Mesendoderm (in vitro differentiated cells): Measurements from ENCODE around the gene SHROOM4.

Experiments
- DNase-seq: peaks from one replicate; pipeline ENCODE4 v3.0.0; 2013
- H2AK5ac ChIP-seq: 2 replicates; pipeline ENCODE4 v1.6.1; 2013; ENCODE audit warnings: low read length, inconsistent platforms
- H2BK120ac ChIP-seq: 2 replicates; pipeline ENCODE4 v1.6.1; 2013; ENCODE audit warnings: low read depth, mild to moderate bottlenecking, low read length, moderate library complexity, mixed read lengths
- H2BK15ac ChIP-seq: replicated peaks from 2 replicates; pipeline ENCODE4 v1.6.1; 2013; ENCODE audit warnings: low read depth, mild to moderate bottlenecking, moderate library complexity
- H2BK5ac ChIP-seq: 2 replicates; pipeline ENCODE4 v1.6.1; 2013; ENCODE audit warnings: low read length, inconsistent platforms
- H3K18ac ChIP-seq: 2 replicates; pipeline ENCODE4 v1.6.1; 2013; ENCODE audit warnings: mild to moderate bottlenecking, low read length, mixed read lengths
- H3K23ac ChIP-seq: one replicate; pipeline ENCODE4 v1.6.1; 2013; ENCODE audit warnings: low read length
- H3K27ac ChIP-seq: 2 replicates; pipeline ENCODE4 v1.5.1; 2013; ENCODE audit warnings: low read depth, mild to moderate bottlenecking, inconsistent platforms, low read length, moderate library complexity
- H3K27me3 ChIP-seq: 2 replicates; pipeline ENCODE4 v1.6.1; 2013; ENCODE audit warnings: low read length, control low read depth, mild to moderate bottlenecking, inconsistent platforms; ENCODE audit not compliant: insufficient read depth, poor library complexity
- H3K36me3 ChIP-seq: 2 replicates; pipeline ENCODE4 v1.6.1; 2013; ENCODE audit warnings: low read length, inconsistent platforms; ENCODE audit not compliant: control insufficient read depth, insufficient read depth
- H3K4ac ChIP-seq: one replicate; pipeline ENCODE4 v1.6.1; 2013; ENCODE audit warnings: low read depth, mild to moderate bottlenecking, low read length, moderate library complexity
- H3K4me1 ChIP-seq: 2 replicates; pipeline ENCODE4 v1.6.1; 2013; ENCODE audit warnings: low read depth, low read length, inconsistent platforms; ENCODE audit not compliant: control insufficient read depth
- H3K4me2 ChIP-seq: 2 replicates; pipeline ENCODE4 v1.6.1; 2013; ENCODE audit warnings: low read length
- H3K4me3 ChIP-seq: 2 replicates; pipeline ENCODE4 v1.5.1; 2013; ENCODE audit warnings: mild to moderate bottlenecking, low read length
- H3K56ac ChIP-seq: one replicate; pipeline ENCODE4 v1.6.1; 2013; ENCODE audit warnings: low read length
- H3K79me1 ChIP-seq: 2 replicates; pipeline ENCODE4 v1.6.1; 2013; ENCODE audit warnings: low read length, inconsistent platforms
- H3K79me2 ChIP-seq: 2 replicates; pipeline ENCODE4 v1.6.1; 2013; ENCODE audit warnings: mild to moderate bottlenecking, low read length; ENCODE audit not compliant: control insufficient read depth, insufficient read depth
- H3K9ac ChIP-seq: 2 replicates; pipeline ENCODE4 v1.6.1; 2013; ENCODE audit warnings: low read length, inconsistent platforms
- H4K5ac ChIP-seq: one replicate; pipeline ENCODE4 v1.6.1; 2013; ENCODE audit warnings: low read length
- H4K8ac ChIP-seq: one replicate; pipeline ENCODE4 v1.6.1; 2013; ENCODE audit warnings: low read depth, mild to moderate bottlenecking, control low read depth, low read length, moderate library complexity
- WGBS: extraction: QIAGEN DNeasy Blood & Tissue Kit; methylation state at CpG from one replicate; pipeline ENCODE4 v1.1.7; 2013; ENCODE audit warnings: low lambda C conversion rate, missing lambda C conversion rate; ENCODE audit not compliant: insufficient coverage; ENCODE audit errors: extremely low coverage; 5-methylcytosine and 5-hydroxymethylcytosine counted together

SHROOM4 gene

DNA sequence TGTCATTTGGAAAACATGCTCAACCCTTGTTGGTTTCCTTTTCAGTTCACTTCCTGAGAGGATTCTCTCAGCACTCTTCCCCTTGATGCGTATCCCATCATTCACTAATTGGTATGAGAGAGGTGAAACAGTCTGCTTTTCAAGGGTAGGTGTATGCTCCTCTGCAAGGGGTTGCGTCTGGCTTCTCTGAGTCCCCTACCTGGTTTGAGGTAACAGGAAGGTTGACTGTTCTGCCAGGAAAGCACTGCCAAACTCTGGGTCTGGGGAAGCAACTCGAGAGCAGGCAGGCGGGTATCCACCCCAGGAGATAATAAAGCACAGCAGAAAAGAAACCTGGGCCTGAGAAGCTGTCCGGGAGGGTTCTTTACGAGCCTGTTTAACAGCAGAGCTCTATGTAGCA, 101.2 kb downstream of the SHROOM4 start:
- Histone ChIP-seq H2BK15ac (no peak overlapping the region), H3K79me2 (no peaks in the 10 kb centered on the region), H3K36me3 (no peaks in the 10 kb centered on the region), H3K23ac (no peak overlapping the region), H2BK120ac (no peak overlapping the region), H4K8ac (no peak overlapping the region), H3K9ac (no peak overlapping the region), H3K4me3 (no peak overlapping the region), H3K79me1 (no peaks in the 10 kb centered on the region), H3K27me3 (no peaks in the 10 kb centered on the region), H3K4ac (no peak overlapping the region), H3K56ac (no peak overlapping the region), H4K5ac (no peak overlapping the region), H3K4me1 (peaks cover 2% of the 10 kb centered on the region), H3K4me2 (no peak overlapping the region), H3K18ac (no peak overlapping the region), H2AK5ac (no peak overlapping the region), H3K27ac (no peak overlapping the region), H2BK5ac (no peak overlapping the region)
- no CpG with 5 or more reads among the region's 6 CpGs for WGBS
- DNase-seq = no peak

DNA sequence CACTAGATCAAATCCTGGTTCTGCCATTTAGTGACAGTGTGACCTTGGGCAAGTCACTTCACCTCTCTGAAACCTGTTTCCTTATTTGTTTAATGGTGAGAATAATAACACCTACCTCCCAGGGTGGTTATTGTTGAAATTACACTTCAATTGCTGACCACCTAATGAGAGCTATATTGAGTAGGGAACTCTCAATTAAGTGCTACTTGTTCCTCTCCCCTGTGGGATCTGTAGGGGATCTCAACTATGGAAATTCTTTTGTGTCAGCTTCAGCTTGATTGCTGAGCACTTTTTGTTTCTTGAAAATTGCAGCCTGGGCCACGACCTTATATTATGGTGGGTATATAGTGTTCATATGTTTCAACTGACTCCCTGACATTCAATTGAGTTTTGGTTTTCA, 102.1 kb downstream of the SHROOM4 start:
- no peak for DNase-seq
- no peak overlapping the region for H4K8ac ChIP-seq
- no peak overlapping the region for H2BK15ac ChIP-seq
- no peaks in the 10 kb centered on the region for H3K27me3 ChIP-seq
- H3K56ac ChIP-seq = no peak overlapping the region
- H3K36me3 ChIP-seq = no peaks in the 10 kb centered on the region
- H3K79me1 ChIP-seq = no peaks in the 10 kb centered on the region
- no peak overlapping the region for H3K4me3 ChIP-seq
- H4K5ac ChIP-seq = no peak overlapping the region
- no peak overlapping the region for H2BK5ac ChIP-seq
- H3K4ac ChIP-seq = no peak overlapping the region
- no peak overlapping the region for H3K9ac ChIP-seq
- no peak overlapping the region for H3K27ac ChIP-seq
- H3K18ac ChIP-seq = no peak overlapping the region
- peaks cover 2% of the 10 kb centered on the region for H3K4me1 ChIP-seq
- no CpG with 5 or more reads among the region's 1 CpG for WGBS
- no peak overlapping the region for H3K23ac ChIP-seq
- H3K79me2 ChIP-seq = no peaks in the 10 kb centered on the region
- no peak overlapping the region for H2BK120ac ChIP-seq
- H2AK5ac ChIP-seq = no peak overlapping the region
- H3K4me2 ChIP-seq = no peak overlapping the region

DNA sequence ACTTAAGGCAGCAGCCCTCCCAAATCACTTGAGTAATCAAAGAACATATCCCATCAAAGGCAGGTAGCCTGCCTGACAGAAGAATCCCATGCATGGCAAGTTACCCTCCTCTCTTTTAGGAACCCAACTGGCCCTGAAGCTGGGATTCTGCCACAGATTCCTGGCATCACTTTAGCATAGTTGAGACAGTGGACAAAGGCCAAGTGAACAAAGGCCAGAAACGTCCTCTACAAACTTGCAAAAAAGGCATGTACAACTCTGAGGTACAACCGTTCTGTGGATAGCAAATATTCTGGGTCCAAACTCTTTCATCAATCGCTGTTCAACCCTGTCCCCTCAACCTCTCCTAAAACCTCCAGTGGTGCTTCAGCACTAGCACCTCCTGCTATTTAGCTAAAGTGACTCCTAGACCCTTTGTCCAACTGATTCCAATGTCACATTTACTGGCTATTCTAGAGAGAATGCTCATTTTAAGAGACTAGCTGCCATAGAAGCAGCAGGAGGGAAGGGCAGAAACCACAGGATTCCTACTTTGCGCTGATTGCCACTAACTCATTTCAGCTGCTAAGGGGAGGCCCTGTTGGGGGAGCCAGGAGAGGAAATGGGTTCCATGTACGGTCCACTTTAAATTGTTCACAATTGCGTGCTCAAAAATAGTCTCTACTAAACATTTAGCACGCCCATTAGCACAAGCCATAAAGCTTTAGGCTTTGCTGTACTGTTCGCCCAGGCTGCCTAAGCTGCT, 105.9 kb downstream of the SHROOM4 start:
- Histone ChIP-seq H4K5ac (no peak overlapping the region), H3K79me2 (no peaks in the 10 kb centered on the region), H3K27me3 (no peaks in the 10 kb centered on the region), H3K79me1 (no peaks in the 10 kb centered on the region), H3K56ac (no peak overlapping the region), H3K23ac (no peak overlapping the region), H3K9ac (no peak overlapping the region), H3K4ac (no peak overlapping the region), H3K4me1 (peaks cover 2% of the 10 kb centered on the region), H3K4me2 (no peak overlapping the region), H3K27ac (no peak overlapping the region), H3K4me3 (no peak overlapping the region), H2AK5ac (no peak overlapping the region), H2BK120ac (no peak overlapping the region), H2BK5ac (no peak overlapping the region), H4K8ac (no peak overlapping the region), H3K18ac (no peak overlapping the region), H2BK15ac (no peak overlapping the region), H3K36me3 (no peaks in the 10 kb centered on the region)
- WGBS = no CpG with 5 or more reads among the region's 8 CpGs
- DNase-seq = no peak

DNA sequence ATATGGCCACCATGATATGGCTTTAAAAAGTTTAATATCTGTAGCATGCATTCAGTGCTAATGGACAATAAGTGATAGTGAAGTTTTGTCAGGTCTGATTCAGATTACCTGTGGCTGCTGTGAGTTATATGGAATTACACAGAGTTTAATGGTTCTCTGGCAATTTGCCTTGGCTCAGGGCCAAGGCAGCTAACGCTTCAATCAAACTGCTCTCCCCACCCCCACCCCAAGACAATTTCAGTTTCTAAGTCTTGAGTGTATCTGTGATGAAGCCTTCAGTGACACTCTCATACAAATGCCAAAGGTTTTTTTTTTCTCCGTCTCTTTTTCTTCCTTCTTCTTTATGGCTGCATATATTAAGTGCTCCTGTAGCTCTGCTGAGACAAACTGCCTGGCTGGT, 106.6 kb downstream of the SHROOM4 start:
- H4K8ac ChIP-seq = no peak overlapping the region
- no peak overlapping the region for H3K23ac ChIP-seq
- no peak overlapping the region for H3K4ac ChIP-seq
- no CpG with 5 or more reads among the region's 2 CpGs for WGBS
- no peaks in the 10 kb centered on the region for H3K79me2 ChIP-seq
- no peak overlapping the region for H2BK15ac ChIP-seq
- no peaks in the 10 kb centered on the region for H3K27me3 ChIP-seq
- no peak overlapping the region for H3K4me2 ChIP-seq
- peaks cover 2% of the 10 kb centered on the region for H3K4me1 ChIP-seq
- no peaks in the 10 kb centered on the region for H3K36me3 ChIP-seq
- H3K56ac ChIP-seq = no peak overlapping the region
- H3K9ac ChIP-seq = no peak overlapping the region
- DNase-seq = no peak
- no peak overlapping the region for H2BK120ac ChIP-seq
- no peak overlapping the region for H3K18ac ChIP-seq
- H3K79me1 ChIP-seq = no peaks in the 10 kb centered on the region
- H4K5ac ChIP-seq = no peak overlapping the region
- H3K27ac ChIP-seq = no peak overlapping the region
- H2BK5ac ChIP-seq = no peak overlapping the region
- no peak overlapping the region for H2AK5ac ChIP-seq
- H3K4me3 ChIP-seq = no peak overlapping the region

- Histone ChIP-seq H2BK5ac (no peak overlapping the region), H2BK120ac (no peak overlapping the region), H3K4me2 (no peak overlapping the region), H3K23ac (no peak overlapping the region), H4K5ac (no peak overlapping the region), H3K27ac (no peak overlapping the region), H3K79me2 (no peaks in the 10 kb centered on the region), H3K79me1 (no peaks in the 10 kb centered on the region), H2AK5ac (no peak overlapping the region), H3K4me1 (peaks cover 2% of the 10 kb centered on the region), H3K4ac (no peak overlapping the region), H3K18ac (no peak overlapping the region), H4K8ac (no peak overlapping the region), H2BK15ac (no peak overlapping the region), H3K27me3 (no peaks in the 10 kb centered on the region), H3K9ac (no peak overlapping the region), H3K4me3 (no peak overlapping the region), H3K36me3 (no peaks in the 10 kb centered on the region), H3K56ac (no peak overlapping the region)
- DNase-seq = no peak
- no CpG with 5 or more reads among the region's 3 CpGs for whole genome bisulfite sequencing
These were observed 109.0 kb downstream of the SHROOM4 start for GRCh38 chrX:50705042-50705441.

- Histone ChIP-seq H3K79me2 (no peaks in the 10 kb centered on the region), H2BK120ac (no peak overlapping the region), H3K23ac (no peak overlapping the region), H3K36me3 (no peaks in the 10 kb centered on the region), H3K79me1 (no peaks in the 10 kb centered on the region), H3K4me2 (no peak overlapping the region), H3K56ac (no peak overlapping the region), H2AK5ac (no peak overlapping the region), H3K4ac (no peak overlapping the region), H3K27me3 (no peaks in the 10 kb centered on the region), H2BK15ac (no peak overlapping the region), H4K5ac (no peak overlapping the region), H3K4me3 (no peak overlapping the region), H3K18ac (no peak overlapping the region), H4K8ac (no peak overlapping the region), H3K4me1 (peaks cover 2% of the 10 kb centered on the region), H3K27ac (no peak overlapping the region), H3K9ac (no peak overlapping the region), H2BK5ac (no peak overlapping the region)
- no CpG with 5 or more reads among the region's 1 CpG for WGBS
- no peak for DNase-seq
These were observed 109.6 kb downstream of the SHROOM4 start for GRCh38 chrX:50704360-50704759.
